Placental pericyte (primary cell): ENCODE measurements around the gene RIC1. TPM values are rescaled to one million over a fixed set of nuclear protein-coding genes. Genes with fewer than 3 reads are reported as not detected.

Experiments used
- total RNA-seq: library from RNA; depleted of rRNA; stranded (reverse); fragments of >200 nt; gene quantifications from 2 replicates; pipeline ENCODE4 v1.2.3, GENCODE V29; 2012

Gene RIC1
- total RNA-seq: 40.5 and 71.6 TPM in 2 replicates

GRCh38 chr9:5628530-5629311 lies at the start of gene RIC1:
Gene RIC1, plus strand, starts transcription at chr9:5629107. Its CDS starts 203 bp downstream, at chr9:5629310.

Other genes starting within 250 kb of the RIC1 start
- gene PLGRKT, start 191.2 kb upstream of the RIC1 start, total RNA-seq: 7.4 and 26.2 TPM in 2 replicates
- gene CD274, start 178.6 kb upstream of the RIC1 start, total RNA-seq: 6.6 and 25.6 TPM in 2 replicates
- 16.0 and 49.5 TPM in 2 replicates for gene PDCD1LG2, start 118.6 kb upstream of the RIC1 start, total RNA-seq
- 23.3 and 25.8 TPM in 2 replicates for gene ERMP1, start 204.0 kb downstream of the RIC1 start, total RNA-seq